Neuronal stem cell (in vitro differentiated cells): ENCODE measurements around the gene CENATAC.
A peak's percentile ranks its signal among the peaks of the same experiment; 100 is the strongest.

Source experiments
- DNase-seq: peaks from one replicate; pipeline ENCODE4 v3.0.0-alpha.2; 2013; ENCODE audit warnings: low spot score
- H2AFZ ChIP-seq: one replicate; pipeline ENCODE4 v1.6.1; 2013; ENCODE audit warnings: mild to moderate bottlenecking, low read length, inconsistent platforms
- H2AK5ac ChIP-seq: 2 replicates; pipeline ENCODE4 v1.6.1; 2013; ENCODE audit warnings: low read depth, mild to moderate bottlenecking, inconsistent platforms, low read length, moderate library complexity, mixed read lengths
- H2BK120ac ChIP-seq: 2 replicates; pipeline ENCODE4 v1.6.1; 2013; ENCODE audit warnings: low read depth, mild to moderate bottlenecking, inconsistent platforms, low read length, moderate library complexity, mixed read lengths
- H2BK12ac ChIP-seq: one replicate; pipeline ENCODE4 v1.6.1; 2013; ENCODE audit warnings: low read length, inconsistent platforms
- H2BK15ac ChIP-seq: 2 replicates; pipeline ENCODE4 v1.6.1; 2013; ENCODE audit warnings: mild to moderate bottlenecking, low read length, inconsistent platforms, mixed read lengths
- H2BK5ac ChIP-seq: one replicate; pipeline ENCODE4 v1.6.1; 2013; ENCODE audit warnings: inconsistent platforms, mild to moderate bottlenecking, low read length, moderate library complexity
- H3K14ac ChIP-seq: one replicate; pipeline ENCODE4 v1.6.1; 2013; ENCODE audit warnings: low read length, inconsistent platforms
- H3K18ac ChIP-seq: 2 replicates; pipeline ENCODE4 v1.6.1; 2013; ENCODE audit warnings: low read length, inconsistent platforms
- H3K23ac ChIP-seq: 2 replicates; pipeline ENCODE4 v1.6.1; 2013; ENCODE audit warnings: low read depth, mild to moderate bottlenecking, mixed read lengths, low read length, inconsistent platforms; ENCODE audit not compliant: poor library complexity
- H3K27ac ChIP-seq: replicated peaks from 3 replicates; pipeline ENCODE4 v1.5.1; 2013; ENCODE audit warnings: low read length, inconsistent platforms
- H3K27me3 ChIP-seq, 3 experiments: 2 replicates each; pipeline ENCODE4 v1.6.1; 2013; ENCODE audit warnings: low read length in 3 of 3, mild to moderate bottlenecking in 2 of 3, inconsistent platforms in 1 of 3, low read depth in 1 of 3, mixed read lengths in 1 of 3, moderate library complexity in 1 of 3; ENCODE audit not compliant: control insufficient read depth in 3 of 3, insufficient read depth in 3 of 3
- H3K36me3 ChIP-seq, 2 donors: replicated peaks in 1 of 2; 2 replicates each; pipeline ENCODE4 v1.6.1; 2013; ENCODE audit warnings: low read length in 2 of 2; ENCODE audit not compliant: control insufficient read depth in 2 of 2, insufficient read depth in 2 of 2
- H3K4ac ChIP-seq: 2 replicates; pipeline ENCODE4 v1.6.1; 2013; ENCODE audit warnings: inconsistent platforms, mild to moderate bottlenecking, low read length, moderate library complexity
- H3K4me1 ChIP-seq, 2 donors: 1 replicate in 1 of 2; 2 replicates in 1 of 2; pipeline ENCODE4 v1.6.1; 2013; ENCODE audit warnings: low read length in 2 of 2, low read depth in 1 of 2; ENCODE audit not compliant: control insufficient read depth in 2 of 2, insufficient read depth in 1 of 2
- H3K4me2 ChIP-seq: one replicate; pipeline ENCODE4 v1.6.1; 2013; ENCODE audit warnings: mild to moderate bottlenecking, low read length, inconsistent platforms; ENCODE audit not compliant: insufficient read depth, poor library complexity, severe bottlenecking
- H3K4me3 ChIP-seq, 2 donors: 2 replicates each; pipeline ENCODE4 v1.5.1; 2013; ENCODE audit warnings: low read length in 2 of 2, mild to moderate bottlenecking in 2 of 2, inconsistent platforms in 1 of 2, moderate library complexity in 1 of 2
- H3K79me1 ChIP-seq: one replicate; pipeline ENCODE4 v1.6.1; 2013; ENCODE audit warnings: low read depth, mild to moderate bottlenecking, inconsistent platforms, low read length, moderate library complexity
- H3K9ac ChIP-seq: one replicate; pipeline ENCODE4 v1.6.1; 2013; ENCODE audit warnings: mild to moderate bottlenecking, low read depth, low read length, inconsistent platforms; ENCODE audit not compliant: poor library complexity
- H3K9me3 ChIP-seq, 2 donors: replicated peaks in 1 of 2; 2 replicates each; pipeline versions ENCODE3 to v1.6.1; 2013; ENCODE audit warnings: low read length in 2 of 2, mild to moderate bottlenecking in 2 of 2, inconsistent platforms in 1 of 2, low read depth in 1 of 2, mixed read lengths in 1 of 2, moderate library complexity in 1 of 2; ENCODE audit not compliant: control insufficient read depth in 2 of 2, insufficient read depth in 1 of 2
- H4K8ac ChIP-seq: one replicate; pipeline ENCODE4 v1.6.1; 2013; ENCODE audit warnings: low read depth, mild to moderate bottlenecking, inconsistent platforms, low read length, moderate library complexity
- H4K91ac ChIP-seq: one replicate; pipeline ENCODE4 v1.6.1; 2013; ENCODE audit warnings: low read length, low read depth, mild to moderate bottlenecking, inconsistent platforms; ENCODE audit not compliant: poor library complexity
- WGBS, 2 donors: extraction: QIAGEN DNeasy Blood & Tissue Kit; methylation state at CpG; one replicate each; pipeline ENCODE4 v1.1.7; 2013; ENCODE audit warnings: missing lambda C conversion rate in 2 of 2, mixed read lengths in 1 of 2; ENCODE audit not compliant: insufficient read length in 2 of 2, insufficient replicate concordance in 1 of 2; ENCODE audit errors: extremely low coverage in 2 of 2; 5-methylcytosine and 5-hydroxymethylcytosine counted together

The CENATAC gene

GRCh38 chr11:119024430-119025098 lies 26.6 kb downstream of the CENATAC start:
- Histone ChIP-seq H3K79me1 (peaks cover 11% of the 10 kb centered on the region), H4K91ac (no peak overlapping the region), H3K9me3 (peaks cover 0 to 2% of the 10 kb centered on the region in 2 donors), H3K14ac (no peak overlapping the region), H2AFZ (no peak overlapping the region), H2BK5ac (no peak overlapping the region), H2BK15ac (no peak overlapping the region), H3K27me3 (no peaks in the 10 kb centered on the region), H3K4me3 (no peak overlapping the region), H3K23ac (no peak overlapping the region), H3K4me1 (peaks cover 5 to 12% of the 10 kb centered on the region in 2 donors), H4K8ac (no peak overlapping the region), H3K36me3 (peaks cover 60 to 92% of the 10 kb centered on the region in 2 donors), H2BK12ac (no peak overlapping the region), H3K9ac (no peak overlapping the region), H3K27ac (no peak overlapping the region), H3K4me2 (no peak overlapping the region), H2AK5ac (no peak overlapping the region), H2BK120ac (no peak overlapping the region), H3K4ac (no peak overlapping the region), H3K18ac (no peak overlapping the region)
- WGBS, 2 donors = no CpG with 5 or more reads among the region's 15 CpGs
- DNase-seq = no peak

GRCh38 chr11:119025099-119025473 lies 27.1 kb downstream of the CENATAC start:
- H3K4me2 ChIP-seq = no peak overlapping the region
- H2BK12ac ChIP-seq = no peak overlapping the region
- no peaks in the 10 kb centered on the region for H3K9me3 ChIP-seq
- peaks cover 14% of the 10 kb centered on the region for H3K79me1 ChIP-seq
- no peak overlapping the region for H3K4me3 ChIP-seq
- no peak overlapping the region for H2AFZ ChIP-seq
- H4K91ac ChIP-seq = no peak overlapping the region
- H3K36me3 ChIP-seq = peaks cover 57 to 89% of the 10 kb centered on the region in 2 donors
- H2AK5ac ChIP-seq = no peak overlapping the region
- H3K18ac ChIP-seq = no peak overlapping the region
- H2BK15ac ChIP-seq = no peak overlapping the region
- H3K4me1 ChIP-seq = peaks cover 6 to 12% of the 10 kb centered on the region in 2 donors
- no CpG with 5 or more reads among the region's 5 CpGs for WGBS, 2 donors
- H2BK120ac ChIP-seq = no peak overlapping the region
- H3K14ac ChIP-seq = no peak overlapping the region
- H3K27ac ChIP-seq = no peak overlapping the region
- no peak for DNase-seq
- no peak overlapping the region for H3K23ac ChIP-seq
- no peak overlapping the region for H2BK5ac ChIP-seq
- H3K9ac ChIP-seq = no peak overlapping the region
- no peaks in the 10 kb centered on the region for H3K27me3 ChIP-seq
- H4K8ac ChIP-seq = no peak overlapping the region
- H3K4ac ChIP-seq = no peak overlapping the region

- Histone ChIP-seq H3K27me3 (no peaks in the 10 kb centered on the region), H4K91ac (no peak overlapping the region), H3K27ac (no peak overlapping the region), H3K23ac (no peak overlapping the region), H3K9ac (peak overlapping the region; percentile 26), H2BK12ac (no peak overlapping the region), H3K36me3 (peaks cover 56 to 85% of the 10 kb centered on the region in 2 donors), H3K4me1 (peaks cover 6 to 12% of the 10 kb centered on the region in 2 donors), H2BK5ac (peak overlapping the region; percentile 16), H3K4me2 (no peak overlapping the region), H3K79me1 (peaks cover 19% of the 10 kb centered on the region), H2AK5ac (no peak overlapping the region), H2AFZ (no peak overlapping the region), H2BK15ac (no peak overlapping the region), H4K8ac (no peak overlapping the region), H2BK120ac (no peak overlapping the region), H3K18ac (no peak overlapping the region), H3K4ac (no peak overlapping the region), H3K14ac (no peak overlapping the region), H3K9me3 (no peaks in the 10 kb centered on the region), H3K4me3 (no peak overlapping the region)
- no CpG with 5 or more reads among the region's 5 CpGs for WGBS, 2 donors
- no peak for DNase-seq
These were observed 27.6 kb downstream of the CENATAC start for GRCh38 chr11:119025541-119025940.

- Histone ChIP-seq H3K27ac (no peak overlapping the region), H3K36me3 (peaks cover 56 to 80% of the 10 kb centered on the region in 2 donors), H3K4ac (no peak overlapping the region), H4K91ac (no peak overlapping the region), H3K4me1 (peaks cover 6 to 12% of the 10 kb centered on the region in 2 donors), H2BK5ac (peak overlapping the region; percentile 16), H3K4me2 (no peak overlapping the region), H3K9ac (no peak overlapping the region), H3K79me1 (peaks cover 19% of the 10 kb centered on the region), H3K18ac (no peak overlapping the region), H4K8ac (no peak overlapping the region), H3K14ac (no peak overlapping the region), H2BK12ac (no peak overlapping the region), H2BK120ac (no peak overlapping the region), H3K23ac (no peak overlapping the region), H3K4me3 (no peak overlapping the region), H2BK15ac (no peak overlapping the region), H2AFZ (no peak overlapping the region), H3K9me3 (no peaks in the 10 kb centered on the region), H3K27me3 (no peaks in the 10 kb centered on the region), H2AK5ac (no peak overlapping the region)
- no CpG with 5 or more reads among the region's 16 CpGs for WGBS, 2 donors
- DNase-seq = no peak
These were observed 28.2 kb downstream of the CENATAC start for GRCh38 chr11:119025978-119026766.
